Endothelial cell of umbilical vein (primary cell): ENCODE data around the gene VPS54. TPM values are rescaled to one million over a fixed set of nuclear protein-coding genes. Genes with fewer than 3 reads are reported as not detected.

Experiments
- BruUV-seq: library from RNA; stranded (reverse); fragments of 400-500 nt; replicated peaks from 2 replicates; lab custom pipeline; 2021; lab: Mats Ljungman, UMichigan
- CTCF ChIA-PET: fragments of 300-600, 350-600 bp; sonication (Branson Sonifier 250); formaldehyde crosslinking; loops from one replicate; lab custom pipeline; 2021; ENCODE audit warnings: antibody characterized with exemption, inconsistent platforms; lab: Charles Lee
- POLR2A ChIA-PET: fragments of 300-600, 350-600 bp; sonication (Branson Sonifier 250); formaldehyde crosslinking; loops from one replicate; lab custom pipeline; 2021; ENCODE audit warnings: antibody characterized with exemption, inconsistent platforms; lab: Charles Lee
- DNase-seq: peaks from one replicate; pipeline ENCODE4 v3.0.0-alpha.2; 2011; ENCODE audit warnings: low read depth, low spot score
- FAIRE-seq: peaks from 2 replicates; lab custom pipeline; 2011; peaks lifted over from hg19 to GRCh38; lab: Jason Lieb, UNC
- H2AFZ ChIP-seq: 2 replicates; pipeline ENCODE4 v1.6.0; 2012; ENCODE audit warnings: low read depth, low read length, control low read depth, inconsistent platforms
- H3K27ac ChIP-seq: 2 replicates; pipeline ENCODE4 v1.5.1; 2011; ENCODE audit warnings: low read depth, mild to moderate bottlenecking, control low read depth, low read length, moderate library complexity; ENCODE audit not compliant: insufficient read depth
- H3K27me3 ChIP-seq, 2 experiments: 2 replicates each; pipeline versions ENCODE4 v1.6.0 to v1.6.1; 2011; ENCODE audit warnings: low read length in 2 of 2, mixed read lengths in 1 of 2; ENCODE audit not compliant: control insufficient read depth in 2 of 2, insufficient read depth in 2 of 2
- H3K36me3 ChIP-seq, 2 experiments: 2 replicates in 1 of 2; 3 replicates in 1 of 2; pipeline ENCODE4 v1.5.1; 2011; ENCODE audit warnings: low read length in 2 of 2, mild to moderate bottlenecking in 1 of 2, moderate library complexity in 1 of 2; ENCODE audit not compliant: control insufficient read depth in 2 of 2, insufficient read depth in 2 of 2; ENCODE audit errors: extremely low read depth in 1 of 2
- H3K4me1 ChIP-seq: 3 replicates; pipeline ENCODE4 v1.5.1; 2011; ENCODE audit warnings: mild to moderate bottlenecking, low read length; ENCODE audit not compliant: control insufficient read depth, insufficient read depth; ENCODE audit errors: extremely low read depth
- H3K4me2 ChIP-seq: 2 replicates; pipeline ENCODE4 v1.6.1; 2011; ENCODE audit warnings: low read length, control low read depth, mixed read lengths; ENCODE audit not compliant: insufficient read depth
- H3K4me3 ChIP-seq, 3 experiments: fragments of 200-600 bp in 1 of 3; sonication (generic), shearing (Covaris generic) in 1 of 3; replicated peaks in 1 of 3; 2 replicates each; pipeline ENCODE4 v1.5.1; 2011 to 2016; ENCODE audit warnings: control low read depth in 3 of 3, low read length in 3 of 3, mild to moderate bottlenecking in 2 of 3, inconsistent platforms in 1 of 3, low read depth in 1 of 3, moderate library complexity in 1 of 3; ENCODE audit not compliant: insufficient read depth in 1 of 3
- H3K79me2 ChIP-seq: 2 replicates; pipeline ENCODE4 v1.6.0; 2012; ENCODE audit warnings: low read length, inconsistent platforms; ENCODE audit not compliant: control insufficient read depth, insufficient read depth
- H3K9ac ChIP-seq: replicated peaks from 2 replicates; pipeline ENCODE3; 2011; ENCODE audit warnings: low read length, control low read depth; ENCODE audit not compliant: insufficient read depth; ENCODE audit errors: extremely low read depth
- H3K9me1 ChIP-seq: replicated peaks from 3 replicates; pipeline ENCODE4 v1.6.0; 2011; ENCODE audit warnings: mild to moderate bottlenecking, low read length; ENCODE audit not compliant: control insufficient read depth, insufficient read depth; ENCODE audit errors: extremely low read depth
- H3K9me3 ChIP-seq: replicated peaks from 2 replicates; pipeline ENCODE4 v1.5.1; 2012; ENCODE audit warnings: low read length, inconsistent platforms; ENCODE audit not compliant: control insufficient read depth, insufficient read depth
- H4K20me1 ChIP-seq: replicated peaks from 2 replicates; pipeline ENCODE3; 2011; ENCODE audit warnings: mild to moderate bottlenecking, low read length; ENCODE audit not compliant: control insufficient read depth, insufficient read depth; ENCODE audit errors: extremely low read depth
- EZH2 ChIP-seq: IDR thresholded peaks from 2 replicates; pipeline ENCODE4 v1.6.1; 2012; ENCODE audit warnings: borderline replicate concordance, low read depth, mild to moderate bottlenecking, moderate library complexity, low read length, inconsistent platforms; ENCODE audit not compliant: severe bottlenecking
- FOS ChIP-seq: IDR thresholded peaks from 2 replicates; pipeline ENCODE4 v1.6.1; 2011; ENCODE audit warnings: mild to moderate bottlenecking, low read length, moderate library complexity, borderline replicate concordance; ENCODE audit not compliant: insufficient read depth
- GATA2 ChIP-seq: IDR thresholded peaks from 2 replicates; pipeline ENCODE4 v1.7.0; 2011; ENCODE audit warnings: low read depth, mild to moderate bottlenecking, moderate library complexity, mixed read lengths, low read length; ENCODE audit not compliant: insufficient read length, insufficient read depth
- JUN ChIP-seq: IDR thresholded peaks from 2 replicates; pipeline ENCODE4 v1.6.1; 2011; ENCODE audit warnings: borderline replicate concordance, low read depth; ENCODE audit not compliant: insufficient read length, insufficient read depth
- MYC ChIP-seq: IDR thresholded peaks from one replicate; pipeline ENCODE4 v1.6.1; 2011; ENCODE audit warnings: mild to moderate bottlenecking, low read depth, low read length
- POLR2A ChIP-seq: IDR thresholded peaks from 2 replicates; pipeline ENCODE4 v1.6.1; 2012; ENCODE audit warnings: low read depth, mild to moderate bottlenecking, control low read depth, low read length
- POLR2AphosphoS5 ChIP-seq: IDR thresholded peaks from 2 replicates; pipeline ENCODE4 v1.6.1; 2012; ENCODE audit warnings: low read depth, mild to moderate bottlenecking, control low read depth, low read length, moderate library complexity; ENCODE audit not compliant: insufficient read depth
- dilution Hi-C: fragments of 300-500 bp; cut with MboI; formaldehyde crosslinking; loops from one replicate; pipeline ENCODE4 v1.15.0; 2019; ENCODE audit warnings: low sequenced_read_pairs; ENCODE audit not compliant: extremely low pct_ligation_motif_present
- intact Hi-C: fragments of 100-400 bp; cut with micrococcal nuclease; formaldehyde crosslinking; loops from one replicate; pipeline ENCODE4 v1.10.0; 2022
- polyA plus RNA-seq, 4 experiments: library from polyadenylated mRNA; depleted of rRNA in 3 of 4; stranded (reverse) in 3 of 4; unstranded in 1 of 4; fragments of >200 nt; gene quantifications; 2 replicates each; pipeline versions ENCODE4 v1.2.1 to v1.2.3, GENCODE V29; 2011 to 2012; ENCODE audit warnings: missing spikeins in 1 of 4
- total RNA-seq: library from RNA; stranded (reverse); gene quantifications from 2 replicates; pipeline ENCODE4 v1.2.3, GENCODE V29; 2021
- TF ChIP-seq, protein P1 (sequence below), 2 donors: IDR thresholded peaks; 1 replicate in 1 of 2; 2 replicates in 1 of 2; pipeline ENCODE4 v1.5.1; 2011; ENCODE audit warnings: low read length in 2 of 2, mild to moderate bottlenecking in 2 of 2, moderate library complexity in 2 of 2, control low read depth in 1 of 2, inconsistent platforms in 1 of 2, low read depth in 1 of 2; ENCODE audit not compliant: insufficient read depth in 1 of 2; ENCODE audit errors: extremely low read depth in 1 of 2
- TF ChIP-seq, protein P2 (sequence below): IDR thresholded peaks from 2 replicates; pipeline ENCODE4 v1.6.1; 2011; ENCODE audit not compliant: insufficient read depth, insufficient read length

Gene VPS54
- total and polyA plus RNA-seq, 2 donors (not counting 3 experiments of a cell fraction or from before 2014, with no cell fraction given): 6.3 to 17.7 TPM

DNA sequence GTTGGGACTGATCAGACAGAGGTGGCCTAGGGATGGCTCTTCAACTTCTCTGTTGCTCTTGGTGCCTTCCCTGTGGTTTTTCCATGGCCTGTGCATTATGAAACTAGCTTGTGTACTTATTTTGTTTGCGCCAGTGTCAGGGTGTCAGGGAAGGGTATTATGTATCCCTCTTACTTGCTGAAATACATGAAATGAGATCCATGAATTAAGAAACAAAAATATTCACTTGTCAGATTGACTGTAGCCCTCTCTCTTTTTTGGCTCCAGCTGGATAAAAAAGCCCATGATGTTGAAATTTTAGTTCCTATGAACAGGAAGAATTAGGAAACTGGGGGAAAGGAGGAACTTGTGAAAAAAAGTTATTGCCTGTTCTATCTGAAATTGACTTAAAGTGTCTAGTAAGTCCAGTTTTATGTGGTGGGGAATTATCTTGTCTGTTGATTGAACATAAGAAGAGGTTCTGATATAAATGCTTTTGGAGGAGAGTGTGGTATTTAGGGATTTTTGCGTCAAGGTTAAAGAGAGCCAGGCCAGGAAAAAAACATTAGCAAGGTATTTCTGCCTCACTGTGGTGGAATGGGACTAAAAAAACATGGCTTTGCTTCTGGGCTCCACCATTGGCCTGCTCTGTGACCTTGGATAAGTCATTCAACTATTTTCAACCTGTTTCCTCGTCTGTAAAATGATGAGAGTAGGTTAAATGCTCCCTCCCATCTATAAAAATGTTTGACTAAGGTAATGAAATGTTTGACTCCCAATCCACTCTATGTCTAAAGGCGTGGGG lies 165.5 kb downstream of the VPS54 start:
- FAIRE-seq (no peak), DNase-seq (no peak)
- H3K36me3 ChIP-seq: peaks cover 3 to 9% of the 10 kb centered on the region in 2 experiments
- peaks cover 59% of the 10 kb centered on the region for H3K79me2 ChIP-seq
- H3K9me3 ChIP-seq: no peaks in the 10 kb centered on the region
- ChIA-PET CTCF (interaction anchor here (0.8 to 2.2 kb wide), 8 partner anchors 8 to 166 kb away, joined by 3 to 11 read pairs (median 5); no protein-coding TSS in a partner anchor), POLR2A (no interaction called here)
- H3K9me1 ChIP-seq: no peaks in the 10 kb centered on the region
- no peak overlapping the region for H3K4me3 ChIP-seq
- H3K9ac ChIP-seq: no peak overlapping the region
- dilution Hi-C loops: no loop called here
- H3K27ac ChIP-seq: no peak overlapping the region
- H4K20me1 ChIP-seq: peaks cover 4% of the 10 kb centered on the region
- no peak overlapping the region for H3K4me2 ChIP-seq
- H3K4me1 ChIP-seq: no peaks in the 10 kb centered on the region
- TF ChIP-seq POLR2A: no peak
- no peak for TF ChIP-seq EZH2
- TF ChIP-seq, protein P1, sequence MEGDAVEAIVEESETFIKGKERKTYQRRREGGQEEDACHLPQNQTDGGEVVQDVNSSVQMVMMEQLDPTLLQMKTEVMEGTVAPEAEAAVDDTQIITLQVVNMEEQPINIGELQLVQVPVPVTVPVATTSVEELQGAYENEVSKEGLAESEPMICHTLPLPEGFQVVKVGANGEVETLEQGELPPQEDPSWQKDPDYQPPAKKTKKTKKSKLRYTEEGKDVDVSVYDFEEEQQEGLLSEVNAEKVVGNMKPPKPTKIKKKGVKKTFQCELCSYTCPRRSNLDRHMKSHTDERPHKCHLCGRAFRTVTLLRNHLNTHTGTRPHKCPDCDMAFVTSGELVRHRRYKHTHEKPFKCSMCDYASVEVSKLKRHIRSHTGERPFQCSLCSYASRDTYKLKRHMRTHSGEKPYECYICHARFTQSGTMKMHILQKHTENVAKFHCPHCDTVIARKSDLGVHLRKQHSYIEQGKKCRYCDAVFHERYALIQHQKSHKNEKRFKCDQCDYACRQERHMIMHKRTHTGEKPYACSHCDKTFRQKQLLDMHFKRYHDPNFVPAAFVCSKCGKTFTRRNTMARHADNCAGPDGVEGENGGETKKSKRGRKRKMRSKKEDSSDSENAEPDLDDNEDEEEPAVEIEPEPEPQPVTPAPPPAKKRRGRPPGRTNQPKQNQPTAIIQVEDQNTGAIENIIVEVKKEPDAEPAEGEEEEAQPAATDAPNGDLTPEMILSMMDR (IDR thresholded peaks at IDR 0.05; ENCODE audit: extremely low read depth in 1 of 2, insufficient read depth in 1 of 2, low read depth in 1 of 2, low read length in 2 of 2): no peak
- TF ChIP-seq POLR2AphosphoS5: no peak
- TF ChIP-seq JUN: no peak
- no peak for TF ChIP-seq MYC
- TF ChIP-seq FOS: no peak
- TF ChIP-seq, protein P2, sequence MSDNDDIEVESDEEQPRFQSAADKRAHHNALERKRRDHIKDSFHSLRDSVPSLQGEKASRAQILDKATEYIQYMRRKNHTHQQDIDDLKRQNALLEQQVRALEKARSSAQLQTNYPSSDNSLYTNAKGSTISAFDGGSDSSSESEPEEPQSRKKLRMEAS: no peak
- no peak for TF ChIP-seq GATA2
- no TSS peak for BruUV-seq
- no peaks in the 10 kb centered on the region for H3K27me3 ChIP-seq
- H2AFZ ChIP-seq: no peak overlapping the region
- intact Hi-C loops: no loop called here
